Measurements from ENCODE around the gene LCE7A. TPM values are rescaled to one million over a fixed set of nuclear protein-coding genes. Genes with fewer than 3 reads are reported as not detected.

The LCE7A gene
- total and polyA plus RNA-seq, 2 donors (not counting 3 experiments of a cell fraction or from before 2014, with no cell fraction given): not detected

- Histone ChIP-seq H3K9me1 (replicated peaks; ENCODE audit: control insufficient read depth, extremely low read depth, insufficient read depth, low read length) (no peaks in the 10 kb centered on the region), H3K4me3 (replicated peaks in 1 of 3; ENCODE audit: insufficient read depth in 1 of 3, low read depth in 1 of 3, low read length in 3 of 3) (no peak overlapping the region), H3K4me1 (ENCODE audit: control insufficient read depth, extremely low read depth, insufficient read depth, low read length) (no peaks in the 10 kb centered on the region), H3K27ac (ENCODE audit: insufficient read depth, low read depth, low read length) (no peak overlapping the region), H3K27me3 (ENCODE audit: control insufficient read depth in 2 of 2, insufficient read depth in 2 of 2, low read length in 2 of 2) (no peaks in the 10 kb centered on the region), H4K20me1 (replicated peaks; ENCODE audit: control insufficient read depth, extremely low read depth, insufficient read depth, low read length) (no peaks in the 10 kb centered on the region), H3K9ac (replicated peaks; ENCODE audit: extremely low read depth, insufficient read depth, low read length) (no peak overlapping the region), H3K9me3 (replicated peaks; ENCODE audit: control insufficient read depth, insufficient read depth, low read length) (no peaks in the 10 kb centered on the region), H3K4me2 (ENCODE audit: insufficient read depth, low read length) (no peak overlapping the region), H3K79me2 (ENCODE audit: control insufficient read depth, insufficient read depth, low read length) (no peaks in the 10 kb centered on the region), H2AFZ (ENCODE audit: low read depth, low read length) (no peak overlapping the region), H3K36me3 (ENCODE audit: control insufficient read depth in 2 of 2, extremely low read depth in 1 of 2, insufficient read depth in 2 of 2, low read length in 2 of 2) (no peaks in the 10 kb centered on the region)
- DNase-seq (ENCODE audit: low read depth, low spot score) (no peak), FAIRE-seq (no peak)
- ChIA-PET CTCF (interaction anchor here (1.5 kb wide), 1 partner anchor 18 kb away, joined by 4 read pairs; no protein-coding TSS in a partner anchor), POLR2A (no interaction called here)
- BruUV-seq (replicated peaks): no TSS peak
- dilution Hi-C loops (cut with MboI; ENCODE audit: extremely low pct_ligation_motif_present, low sequenced_read_pairs): no loop called here
- intact Hi-C loops (cut with micrococcal nuclease): no loop called here
- no peak for TF ChIP-seq GATA2 (IDR thresholded peaks at IDR 0.05; ENCODE audit: insufficient read depth, insufficient read length, low read depth, low read length)
- no peak for TF ChIP-seq FOS (IDR thresholded peaks at IDR 0.05; ENCODE audit: borderline replicate concordance, insufficient read depth, low read length)
- no peak for TF ChIP-seq CTCF (IDR thresholded peaks at IDR 0.05; ENCODE audit: extremely low read depth in 1 of 2, insufficient read depth in 1 of 2, low read depth in 1 of 2, low read length in 2 of 2)
- no peak for TF ChIP-seq POLR2AphosphoS5 (IDR thresholded peaks at IDR 0.05; ENCODE audit: insufficient read depth, low read depth, low read length)
- TF ChIP-seq JUN (IDR thresholded peaks at IDR 0.05; ENCODE audit: borderline replicate concordance, insufficient read depth, insufficient read length, low read depth): no peak
- no peak for TF ChIP-seq EZH2 (IDR thresholded peaks at IDR 0.05; ENCODE audit: borderline replicate concordance, low read depth, low read length, severe bottlenecking)
- TF ChIP-seq MYC (IDR thresholded peaks at IDR 0.05; ENCODE audit: low read depth, low read length): no peak
- TF ChIP-seq MAX (IDR thresholded peaks at IDR 0.05; ENCODE audit: insufficient read depth, insufficient read length): no peak
Observed at GRCh38 chr1:152888126-152888525, 28.3 kb downstream of the LCE7A start.
